Stimulated activated CD4-positive, alpha-beta T cell treated with anti-CD3 and anti-CD28 coated beads, Interleukin-1b, Interleukin-23, amount 100 ng/mL, for 48 hours (primary cell): ENCODE data around the gene PDK2.
"Not testable (repeated sequence)": the region's sequence is repeated elsewhere in the genome, so short reads cannot be mapped to it uniquely, and the experiment has no call there.

Source experiments
- DNase-seq: peaks from one replicate; pipeline ENCODE4 v3.0.0-alpha.2; 2020

Gene PDK2

GRCh38 chr17:50059256-50059655 is 35.9 kb upstream of the PDK2 start:
- no peak for DNase-seq

GRCh38 chr17:50059759-50060273 is 35.3 kb upstream of the PDK2 start:
- DNase-seq, result no peak

DNA sequence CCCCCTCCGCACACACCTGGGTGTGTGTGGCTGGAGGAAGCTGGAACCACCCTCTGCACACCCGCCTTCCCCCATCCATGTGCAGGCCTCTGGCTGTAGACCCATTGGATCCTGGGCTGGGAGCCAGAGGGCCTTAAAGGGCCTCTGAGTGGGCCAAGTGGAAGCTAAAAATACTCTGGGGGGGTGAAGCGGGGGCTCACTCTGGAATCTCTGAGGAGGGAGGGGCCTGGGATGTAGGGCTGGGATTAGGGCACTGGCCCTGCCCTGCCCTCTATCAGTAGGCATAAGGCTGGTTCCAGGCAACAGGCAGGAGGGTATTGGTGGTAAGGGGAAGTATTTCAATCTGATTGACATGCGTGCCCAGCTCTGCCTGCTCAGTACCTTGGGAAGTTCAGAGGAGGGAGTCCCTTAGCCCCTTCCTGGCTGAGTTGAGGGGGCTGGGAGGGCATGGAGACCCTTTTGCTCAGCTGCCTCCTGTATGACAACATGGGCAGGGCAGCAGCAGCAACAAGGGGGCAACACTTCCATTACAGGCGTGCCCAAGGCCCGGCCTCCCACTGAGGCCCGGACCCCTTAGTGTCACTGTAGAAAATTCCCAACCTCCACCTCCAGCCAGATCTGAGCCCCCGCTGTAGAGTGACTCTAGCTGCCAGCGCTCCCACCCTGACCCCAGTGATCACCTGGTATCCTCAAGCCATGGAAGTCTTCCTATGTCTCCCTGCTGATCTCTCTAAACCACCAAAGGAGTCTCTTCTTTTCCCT is 34.0 kb upstream of the PDK2 start:
- no peak for DNase-seq

GRCh38 chr17:50061713-50062045 is 33.5 kb upstream of the PDK2 start:
- DNase-seq, result not testable (repeated sequence)

DNA sequence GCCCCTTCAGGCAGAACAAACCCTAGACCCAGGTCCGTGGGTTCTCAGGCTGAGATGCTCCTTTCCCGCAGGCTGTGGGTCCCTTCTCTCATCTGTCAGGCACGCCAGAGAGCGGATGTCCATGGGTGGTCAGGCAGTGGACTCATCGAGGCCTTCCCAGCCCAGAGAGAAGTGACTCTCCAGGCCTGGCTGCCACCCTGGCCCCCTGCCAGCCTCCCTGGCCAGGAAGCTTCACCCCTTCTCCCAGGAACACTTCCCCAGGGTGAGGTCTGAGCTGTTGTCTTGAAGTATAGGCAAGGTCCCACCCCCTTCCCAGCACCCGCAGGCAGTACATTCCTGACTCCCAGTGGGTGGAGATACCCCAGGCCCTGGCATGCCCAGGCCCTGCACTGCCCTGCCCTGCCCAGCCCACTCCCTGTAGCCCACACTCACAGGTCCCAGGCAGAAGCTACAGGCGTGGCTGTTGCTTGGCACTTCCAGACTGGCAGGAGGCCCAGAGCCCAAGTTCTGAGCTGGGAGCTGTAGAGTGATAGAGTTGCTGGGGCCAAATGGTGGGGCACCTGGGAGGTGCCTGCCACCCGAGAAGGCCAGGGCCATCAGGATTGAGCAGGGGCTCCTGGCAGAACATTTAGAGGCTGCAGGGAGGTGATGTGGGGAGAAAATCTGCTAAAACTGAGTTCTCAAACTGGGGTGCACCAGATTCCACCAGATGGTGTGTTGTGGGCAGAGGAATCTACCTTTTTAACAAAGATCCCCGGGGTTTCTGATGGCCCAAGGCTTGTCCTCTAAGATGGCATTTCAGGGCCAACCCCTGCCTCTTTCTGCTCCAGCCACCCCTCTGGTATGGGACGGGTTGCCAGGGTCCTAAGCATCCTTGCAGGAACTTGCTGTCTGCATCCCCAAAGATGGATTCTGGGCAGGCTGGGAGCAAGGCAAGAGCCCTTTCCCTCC is 32.6 kb upstream of the PDK2 start:
- no peak for DNase-seq

DNA sequence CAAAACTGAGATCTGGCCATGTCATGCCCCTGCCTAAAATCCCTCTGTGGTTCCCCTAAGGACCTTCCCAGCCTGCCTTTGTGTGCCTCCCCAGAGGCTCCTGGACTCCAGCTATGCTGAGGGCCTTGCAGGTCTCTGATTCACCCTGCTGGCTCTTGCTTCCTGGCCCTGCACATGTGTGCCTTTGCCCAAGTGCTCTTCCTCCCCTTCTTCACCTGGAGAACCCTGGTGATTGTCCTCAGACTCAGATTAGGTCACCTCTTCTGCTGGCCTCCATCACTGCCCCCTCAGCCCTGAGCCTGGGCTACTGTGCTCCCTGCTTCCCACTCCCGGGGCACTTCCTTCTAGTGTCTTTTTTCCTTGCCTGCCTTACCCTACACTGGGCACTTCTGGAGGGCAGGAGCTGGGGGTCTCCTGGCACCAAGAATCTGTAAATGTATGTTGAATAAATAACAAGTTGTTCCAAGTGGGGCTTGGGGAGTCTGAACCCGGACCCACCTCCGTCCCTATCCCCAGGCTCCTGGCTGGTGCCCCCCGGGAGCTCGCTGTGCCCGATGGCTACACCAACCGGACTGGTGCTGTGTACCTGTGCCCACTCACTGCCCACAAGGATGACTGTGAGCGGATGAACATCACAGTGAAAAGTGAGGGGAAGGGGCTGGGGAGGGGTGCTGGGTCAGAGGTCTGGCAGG is 31.4 kb upstream of the PDK2 start:
- DNase-seq, result no peak

GRCh38 chr17:50064253-50065001 is 30.7 kb upstream of the PDK2 start:
- DNase-seq, result no peak

GRCh38 chr17:50065056-50065455 is 30.1 kb upstream of the PDK2 start:
- DNase-seq, result no peak

- DNase-seq, result no peak
These were observed 28.2 kb upstream of the PDK2 start for GRCh38 chr17:50066995-50067394.

DNA sequence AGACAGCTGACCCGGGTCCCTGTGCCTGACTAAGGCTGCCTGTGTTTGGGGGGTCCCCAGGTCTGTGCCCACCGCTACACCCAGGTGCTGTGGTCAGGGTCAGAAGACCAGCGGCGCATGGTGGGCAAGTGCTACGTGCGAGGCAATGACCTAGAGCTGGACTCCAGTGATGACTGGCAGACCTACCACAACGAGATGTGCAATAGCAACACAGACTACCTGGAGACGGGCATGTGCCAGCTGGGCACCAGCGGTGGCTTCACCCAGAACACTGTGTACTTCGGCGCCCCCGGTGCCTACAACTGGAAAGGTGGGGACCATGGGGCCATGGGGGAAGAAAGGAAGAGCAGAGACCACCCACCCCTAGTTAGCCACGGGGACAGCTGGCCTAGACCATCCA is 27.2 kb upstream of the PDK2 start:
- DNase-seq, result no peak

DNA sequence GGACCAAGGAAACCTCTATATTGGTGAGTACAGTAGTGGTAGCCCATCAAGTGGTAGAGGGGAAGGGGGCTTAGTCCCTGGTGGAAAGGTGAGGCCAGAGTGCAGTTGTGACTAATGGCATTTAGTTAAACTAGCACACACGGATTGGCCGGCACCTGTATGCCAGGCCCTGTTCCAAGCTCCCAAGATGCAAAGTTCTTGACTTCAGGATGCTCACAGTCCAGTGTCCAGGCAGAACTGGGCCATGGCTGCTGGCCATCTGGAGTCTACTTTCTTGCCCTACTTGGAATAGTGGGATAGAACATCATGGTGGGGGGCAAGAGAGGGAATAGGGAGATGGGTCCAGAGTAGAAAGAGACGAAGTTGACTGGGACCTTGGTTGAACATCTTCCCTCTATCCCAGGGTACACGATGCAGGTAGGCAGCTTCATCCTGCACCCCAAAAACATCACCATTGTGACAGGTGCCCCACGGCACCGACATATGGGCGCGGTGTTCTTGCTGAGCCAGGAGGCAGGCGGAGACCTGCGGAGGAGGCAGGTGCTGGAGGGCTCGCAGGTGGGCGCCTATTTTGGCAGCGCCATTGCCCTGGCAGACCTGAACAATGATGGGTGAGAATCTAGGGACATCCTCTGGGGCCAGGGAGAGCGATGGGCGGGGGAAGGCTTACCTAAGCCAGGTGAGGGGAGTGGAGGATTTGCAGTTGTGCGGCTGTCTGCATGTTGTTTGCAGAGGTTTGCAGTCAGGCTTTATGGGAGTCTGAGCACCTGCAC is 24.1 kb upstream of the PDK2 start:
- DNase-seq, result no peak

DNA sequence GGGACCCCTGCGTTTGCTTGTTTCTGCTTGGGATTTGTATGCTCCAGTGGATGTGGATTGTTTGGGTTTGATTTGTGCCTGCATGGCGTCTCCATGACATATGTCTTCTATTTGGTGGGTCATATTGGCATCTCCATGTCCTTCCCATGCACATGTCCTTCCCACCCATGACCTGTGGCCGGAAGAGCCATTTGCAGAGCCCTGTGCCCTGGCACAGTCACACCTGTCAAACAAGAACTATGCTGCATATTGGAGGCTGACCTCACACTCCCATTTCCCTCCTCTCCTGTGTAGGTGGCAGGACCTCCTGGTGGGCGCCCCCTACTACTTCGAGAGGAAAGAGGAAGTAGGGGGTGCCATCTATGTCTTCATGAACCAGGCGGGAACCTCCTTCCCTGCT is 23.5 kb upstream of the PDK2 start:
- DNase-seq, result no peak

- no peak for DNase-seq
These were observed 23.0 kb upstream of the PDK2 start for GRCh38 chr17:50072130-50072529.

DNA sequence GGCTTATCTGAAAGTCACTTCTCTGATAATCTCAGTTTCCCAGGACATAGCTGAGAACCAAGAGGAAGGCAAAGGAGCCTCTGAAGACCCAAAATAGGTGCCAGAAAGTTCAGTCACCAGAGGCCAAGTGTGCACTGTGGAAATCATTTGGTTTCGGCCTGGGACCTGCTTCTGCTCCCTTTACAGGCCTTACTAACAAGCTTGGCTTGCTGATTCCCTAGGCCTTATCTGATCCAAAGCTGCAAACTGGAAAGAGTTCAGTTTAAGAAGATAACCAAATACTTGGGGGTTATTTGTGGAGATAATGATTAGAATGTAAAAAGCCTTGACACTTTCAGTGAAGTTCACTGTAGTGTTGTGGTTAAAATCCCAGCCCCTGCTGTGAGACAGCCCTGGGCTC is 22.2 kb upstream of the PDK2 start:
- DNase-seq, result no peak

GRCh38 chr17:50074227-50074626 is 20.9 kb upstream of the PDK2 start:
- no peak for DNase-seq

DNA sequence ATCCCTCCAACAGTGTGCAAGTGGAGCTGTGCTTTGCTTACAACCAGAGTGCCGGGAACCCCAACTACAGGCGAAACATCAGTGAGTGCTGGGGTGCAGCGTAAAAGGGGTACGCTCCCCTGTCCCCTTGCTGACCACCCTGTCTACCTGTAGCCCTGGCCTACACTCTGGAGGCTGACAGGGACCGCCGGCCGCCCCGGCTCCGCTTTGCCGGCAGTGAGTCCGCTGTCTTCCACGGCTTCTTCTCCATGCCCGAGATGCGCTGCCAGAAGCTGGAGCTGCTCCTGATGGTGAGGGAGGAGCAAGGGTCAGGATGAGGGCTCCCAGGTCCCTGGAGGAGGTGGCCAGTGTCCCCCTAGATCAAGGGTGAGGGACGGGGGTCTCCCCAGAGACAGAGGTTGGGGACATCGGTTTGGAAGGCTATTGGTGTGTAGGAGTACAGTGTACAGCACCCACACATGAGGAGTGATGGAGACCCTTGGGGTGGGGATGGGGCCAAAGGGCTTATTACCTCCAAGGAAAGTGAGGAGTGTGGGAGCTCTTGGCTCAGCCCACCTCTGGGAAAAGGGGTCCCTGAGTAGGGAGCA is 19.6 kb upstream of the PDK2 start:
- no peak for DNase-seq

- no peak for DNase-seq
These were observed 18.9 kb upstream of the PDK2 start for GRCh38 chr17:50076221-50076590.

DNA sequence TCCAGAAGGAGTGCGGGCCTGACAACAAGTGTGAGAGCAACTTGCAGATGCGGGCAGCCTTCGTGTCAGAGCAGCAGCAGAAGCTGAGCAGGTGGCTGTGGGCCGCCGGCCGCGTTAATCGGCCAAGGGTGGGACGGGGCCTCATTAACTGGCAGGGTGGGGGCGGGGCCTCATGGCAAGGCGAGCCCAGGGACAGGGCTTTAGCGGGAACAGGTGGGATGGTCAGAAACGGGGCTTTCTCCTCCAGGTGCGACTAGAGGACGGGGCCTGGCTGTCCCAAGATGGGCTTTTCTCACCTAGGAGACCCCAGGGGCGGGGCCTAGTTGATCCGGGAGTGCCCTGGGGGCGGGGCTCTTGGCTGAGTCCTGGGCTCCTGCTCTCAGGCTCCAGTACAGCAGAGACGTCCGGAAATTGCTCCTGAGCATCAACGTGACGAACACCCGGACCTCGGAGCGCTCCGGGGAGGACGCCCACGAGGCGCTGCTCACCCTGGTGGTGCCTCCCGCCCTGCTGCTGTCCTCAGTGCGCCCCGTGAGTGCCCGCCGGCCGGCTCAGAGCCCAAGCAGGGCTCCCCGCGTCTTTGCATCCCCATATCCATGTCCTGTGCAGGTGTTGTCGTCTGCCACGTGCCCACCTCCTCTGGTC is 18.4 kb upstream of the PDK2 start:
- DNase-seq, result no peak

DNA sequence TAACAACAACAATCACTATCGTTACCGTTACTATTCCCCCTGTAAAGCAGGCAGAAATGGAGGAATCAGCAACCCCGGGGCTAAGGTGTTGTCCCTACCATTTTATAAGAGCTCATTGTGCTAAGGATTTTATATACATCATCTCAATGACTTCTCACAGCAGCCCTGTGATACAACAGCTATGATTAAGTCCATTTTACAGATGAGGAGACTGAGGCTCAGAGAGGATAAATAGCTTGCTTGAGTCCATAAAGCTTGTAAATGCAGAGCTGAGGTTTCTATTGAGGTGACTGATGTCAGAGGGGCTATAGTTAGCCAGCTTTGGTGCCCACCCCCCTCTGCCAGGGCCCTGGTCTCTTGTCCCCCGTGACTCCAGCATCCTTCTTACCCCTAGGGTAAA is 16.7 kb upstream of the PDK2 start:
- DNase-seq, result no peak

GRCh38 chr17:50079334-50080095 is 15.6 kb upstream of the PDK2 start:
- DNase-seq, result no peak
